GM19324 (cell line): ENCODE data around the gene ZNF773.
"Not testable (repeated sequence)": the region's sequence is repeated elsewhere in the genome, so short reads cannot be mapped to it uniquely, and the experiment has no call there.

Experiments
- ATAC-seq: cut with Tn5 transposase; IDR thresholded peaks from one replicate; pipeline ENCODE4 v1.9.1; 2021; ENCODE audit warnings: mild to moderate bottlenecking, moderate library complexity; ENCODE audit not compliant: unreplicated experiment, low FRiP score

Gene ZNF773

DNA sequence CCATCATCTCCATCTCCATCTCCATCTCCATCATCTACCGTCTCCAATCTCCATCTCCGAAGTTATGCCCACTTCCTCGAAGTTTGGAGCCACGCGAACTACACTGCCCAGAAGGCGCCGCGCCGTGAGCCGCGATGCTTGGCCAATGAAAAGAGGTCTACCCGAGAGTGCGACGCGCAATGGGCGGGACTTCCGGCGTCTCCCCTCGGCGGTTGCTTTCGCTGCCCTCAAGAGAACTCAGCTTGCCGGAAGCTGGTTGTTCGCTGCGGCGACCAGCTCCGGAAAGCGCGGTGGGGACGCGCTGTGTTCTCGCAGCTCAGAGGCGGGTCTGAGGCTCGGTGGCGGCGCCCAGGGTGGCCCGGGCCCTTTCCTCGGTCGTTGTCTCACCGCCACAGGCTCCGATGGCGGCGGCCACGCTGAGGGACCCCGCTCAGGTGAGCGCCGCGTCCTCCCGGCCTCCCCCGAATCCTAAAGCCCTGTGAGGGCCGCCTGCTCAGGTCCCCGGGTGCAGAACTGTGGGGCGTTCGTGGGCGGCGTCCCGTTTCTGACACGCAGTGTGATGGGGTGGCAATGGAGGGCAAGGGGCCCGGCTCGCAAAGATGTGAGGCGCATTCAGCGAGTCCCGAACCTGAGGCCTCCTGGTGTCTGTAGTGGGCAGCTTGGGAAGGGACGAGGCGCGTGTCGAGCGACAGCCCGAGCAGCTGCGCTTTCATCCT is at the start of gene ZNF773:
TSS of gene ZNF773 (plus strand) at position 259 of the 716 bp plus-strand sequence. CDS start at position 402, 143 bp downstream.
- peak; percentile 94 for ATAC-seq

DNA sequence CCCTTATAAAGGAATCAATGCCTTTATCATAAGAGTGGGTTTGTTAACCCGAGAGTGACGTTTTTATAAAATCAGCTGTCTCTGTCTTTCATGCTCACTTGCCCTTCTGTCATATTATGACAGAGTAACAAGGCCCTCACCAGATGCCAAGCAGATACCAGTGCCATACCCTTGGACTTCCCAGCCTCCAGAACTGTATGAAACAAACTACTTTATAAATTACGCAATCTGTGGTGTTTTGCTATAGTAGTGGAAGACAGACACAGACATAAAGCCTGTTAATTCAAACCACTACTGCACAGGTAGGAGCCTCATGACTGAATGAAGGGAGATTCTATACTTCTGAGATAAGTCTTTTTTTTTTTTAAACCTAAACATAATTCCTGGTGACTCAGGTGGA is 47.4 kb upstream of the ZNF773 start:
- ATAC-seq: no peak

GRCh38 chr19:57465680-57466381 is 33.9 kb upstream of the ZNF773 start:
- no peak for ATAC-seq

DNA sequence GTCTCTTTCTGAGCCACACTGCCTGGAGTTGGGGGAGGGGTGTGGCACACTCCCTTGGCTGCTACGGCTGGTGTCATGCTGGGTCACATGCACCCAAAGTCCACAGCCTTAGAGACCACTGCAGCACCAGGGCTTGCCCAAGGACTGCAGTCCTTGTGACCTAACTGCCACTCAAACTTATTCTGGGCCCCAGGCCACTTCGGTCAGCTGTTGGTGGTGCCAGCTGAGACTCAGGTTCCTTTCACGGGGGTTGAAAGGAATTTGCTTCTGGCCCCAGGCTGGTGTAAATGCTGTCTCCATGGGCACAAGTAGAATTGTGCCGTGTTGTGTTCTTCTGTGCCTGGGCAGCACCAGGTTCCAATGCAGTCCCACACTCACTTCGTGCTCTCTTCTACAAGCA is 33.2 kb upstream of the ZNF773 start:
- no peak for ATAC-seq

GRCh38 chr19:57473646-57474045 is 26.1 kb upstream of the ZNF773 start:
- ATAC-seq: no peak

DNA sequence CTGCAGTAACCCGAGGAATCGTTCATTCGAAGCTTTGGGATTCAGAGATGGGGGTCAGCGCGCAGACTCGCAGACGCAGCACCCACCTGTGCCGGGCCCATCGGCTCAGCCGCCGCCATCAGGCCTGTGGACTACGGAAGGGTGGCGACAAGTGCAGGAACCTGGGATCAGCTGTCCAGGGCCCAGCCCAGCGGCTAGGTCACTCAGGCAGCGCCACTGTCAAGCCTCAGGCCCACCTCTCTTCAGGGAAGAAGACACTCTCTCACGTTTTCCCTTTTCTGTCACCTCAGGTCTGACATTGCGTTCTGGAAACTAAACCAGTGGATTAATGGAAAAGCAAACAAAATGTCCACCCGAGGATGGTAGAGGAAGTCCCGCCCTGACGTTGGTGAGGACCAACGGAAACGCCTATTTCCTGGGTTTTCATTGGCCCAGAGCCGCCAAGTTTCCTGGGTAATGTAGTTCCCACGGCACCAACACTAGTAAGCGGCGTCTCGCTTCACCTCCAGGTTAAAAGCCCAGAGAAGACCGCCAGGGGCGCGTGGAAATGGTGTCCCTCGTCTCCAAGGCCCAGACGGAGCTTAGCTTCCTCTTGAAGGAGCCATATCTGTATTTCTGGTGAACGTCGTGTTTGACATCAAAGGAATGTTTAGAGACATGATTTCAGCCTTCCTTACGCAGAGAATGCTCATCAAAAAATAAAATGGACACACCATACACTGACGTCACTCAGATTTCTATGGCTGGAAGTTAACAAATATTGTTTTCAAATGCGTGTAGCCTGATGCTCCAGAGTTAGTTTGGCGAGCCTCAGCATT is 22.3 kb upstream of the ZNF773 start, which contains the start of gene ZNF772:
TSS of gene ZNF772 (minus strand) at position 376 of the 818 bp plus-strand sequence. CDS start at position 119, 257 bp downstream.
- ATAC-seq: peak; percentile 73

DNA sequence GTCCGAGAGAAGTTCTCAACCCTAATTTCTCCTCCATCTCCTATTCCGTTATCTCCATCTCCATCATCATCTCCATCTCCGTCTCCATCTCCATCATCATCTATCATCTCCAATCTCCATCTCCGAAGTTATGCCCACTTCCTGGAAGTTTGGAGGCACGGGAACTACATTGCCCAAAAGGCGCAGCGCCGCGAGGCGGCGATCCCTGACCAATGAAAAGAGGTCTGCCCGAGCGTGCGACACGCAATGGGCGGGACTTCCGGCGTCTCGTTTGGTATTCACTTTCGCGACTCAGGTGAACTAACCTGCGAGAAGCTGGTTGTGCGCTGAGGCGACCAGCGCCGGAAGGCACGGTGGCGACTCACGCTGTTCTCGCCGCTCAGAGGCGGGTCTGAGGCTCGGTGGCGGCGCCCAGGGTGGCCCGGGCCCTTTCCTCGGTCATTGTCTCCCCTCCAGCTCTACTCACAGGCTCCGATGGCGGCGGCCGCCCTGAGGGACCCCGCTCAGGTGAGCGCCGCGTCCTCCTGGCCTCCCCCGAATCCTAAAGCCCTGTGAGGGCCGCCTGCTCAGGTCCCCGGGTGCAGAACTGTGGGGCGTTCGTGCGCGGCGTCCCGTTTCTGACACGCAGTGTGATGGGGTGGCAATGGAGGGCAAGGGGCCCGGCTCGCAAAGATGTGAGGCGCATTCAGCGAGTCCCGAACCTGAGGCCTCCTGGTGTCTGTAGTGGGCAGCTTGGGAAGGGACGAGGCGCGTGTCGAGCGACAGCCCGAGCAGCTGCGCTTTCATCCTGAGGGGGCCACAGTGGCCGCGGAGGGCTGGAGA is 12.1 kb upstream of the ZNF773 start, which contains the start of gene ZNF419:
TSS of gene ZNF419 (plus strand) at position 274 of the 822 bp plus-strand sequence. CDS start at position 475, 201 bp downstream.
- ATAC-seq: peak; percentile 96

GRCh38 chr19:57488299-57488644 is 11.5 kb upstream of the ZNF773 start:
- ATAC-seq: not testable (repeated sequence)

- ATAC-seq: not testable (repeated sequence)
Observed at GRCh38 chr19:57499332-57499679, 432 bp upstream of the ZNF773 start.

- ATAC-seq: not testable (repeated sequence)
Observed at GRCh38 chr19:57500400-57500799, 662 bp downstream of the ZNF773 start.

GRCh38 chr19:57506163-57506562 is 6.4 kb downstream of the ZNF773 start:
- no peak for ATAC-seq

- no peak for ATAC-seq
Observed at GRCh38 chr19:57511484-57511883, 11.7 kb downstream of the ZNF773 start.

DNA sequence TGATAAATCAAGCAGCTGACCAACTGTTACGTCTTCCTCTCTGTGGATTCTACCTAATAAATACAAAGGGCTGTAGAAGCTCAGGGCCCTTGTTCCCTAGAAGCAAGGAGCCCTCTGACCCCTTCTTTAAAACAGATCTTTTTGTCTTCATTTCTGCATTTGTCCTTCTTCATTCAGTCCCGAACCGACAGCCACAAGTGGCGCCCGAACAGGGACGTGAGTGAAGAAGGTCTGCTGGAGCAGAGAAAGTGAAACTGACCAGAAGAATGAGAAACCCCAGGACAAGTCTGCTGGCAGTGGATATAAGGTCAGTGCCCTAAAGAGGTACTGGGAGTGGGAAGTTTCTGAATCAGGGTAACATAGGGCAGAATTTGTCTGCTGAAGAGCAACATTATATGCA is 13.1 kb downstream of the ZNF773 start:
- no peak for ATAC-seq

DNA sequence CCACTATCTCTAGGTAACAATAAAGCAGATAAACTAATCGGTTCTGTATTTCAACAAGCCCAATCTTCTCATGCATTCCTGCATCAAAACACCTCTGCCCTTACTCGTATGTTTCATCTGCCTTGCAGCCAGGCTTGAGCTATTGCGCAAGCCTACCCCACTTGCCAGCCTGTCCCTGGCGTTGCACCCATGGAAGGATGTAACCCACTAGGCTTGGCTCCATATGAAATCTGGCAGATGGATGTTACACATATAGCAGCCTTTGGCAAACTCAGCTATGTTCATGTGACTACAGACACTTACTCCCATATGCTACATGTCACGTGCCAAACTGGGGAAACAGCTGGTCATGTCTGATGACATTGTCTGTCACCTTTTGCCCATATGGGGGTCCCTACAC is 15.5 kb downstream of the ZNF773 start:
- no peak for ATAC-seq

- ATAC-seq: not testable (repeated sequence)
Observed at GRCh38 chr19:57518021-57518420, 18.3 kb downstream of the ZNF773 start.

- ATAC-seq: peak; percentile 99
Observed at GRCh38 chr19:57527136-57527881, 27.6 kb downstream of the ZNF773 start, which contains the start of gene ZNF549. TSS of gene ZNF549 (plus strand) at chr19:57527356. CDS start at chr19:57527574, 218 bp downstream.

DNA sequence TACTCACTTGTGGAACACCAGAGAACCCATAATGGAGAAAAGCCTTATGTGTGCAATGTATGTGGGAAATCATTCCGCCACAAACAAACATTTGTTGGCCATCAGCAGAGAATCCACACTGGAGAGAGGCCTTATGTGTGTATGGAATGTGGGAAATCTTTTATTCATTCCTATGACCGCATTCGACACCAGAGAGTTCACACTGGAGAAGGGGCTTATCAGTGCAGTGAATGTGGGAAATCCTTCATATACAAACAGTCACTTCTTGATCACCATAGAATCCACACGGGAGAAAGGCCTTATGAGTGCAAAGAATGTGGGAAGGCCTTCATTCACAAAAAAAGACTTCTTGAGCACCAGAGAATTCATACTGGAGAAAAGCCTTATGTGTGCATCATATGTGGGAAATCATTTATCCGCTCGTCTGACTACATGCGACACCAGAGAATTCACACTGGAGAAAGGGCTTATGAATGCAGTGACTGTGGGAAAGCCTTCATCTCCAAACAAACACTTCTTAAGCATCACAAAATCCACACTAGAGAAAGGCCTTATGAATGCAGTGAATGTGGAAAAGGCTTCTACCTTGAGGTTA is 38.3 kb downstream of the ZNF773 start:
- no peak for ATAC-seq

DNA sequence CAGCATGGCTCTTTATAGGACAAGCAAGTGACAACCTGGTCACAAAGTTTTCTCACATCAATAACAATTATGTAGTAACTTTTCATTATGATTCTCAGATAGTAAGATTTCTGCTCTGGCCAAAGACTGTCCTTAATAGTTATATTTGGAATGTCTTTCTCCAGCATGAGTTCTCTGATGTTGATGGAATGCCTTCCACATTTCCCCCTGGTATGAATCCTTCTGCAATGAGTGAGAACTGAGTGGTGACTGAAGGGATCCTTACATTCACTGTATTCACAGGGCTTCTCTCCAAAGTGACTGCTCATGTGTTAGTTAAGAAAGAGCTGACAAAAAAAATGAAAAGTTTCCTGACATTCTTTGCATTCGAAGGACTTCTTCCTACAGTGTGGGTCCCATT is 46.8 kb downstream of the ZNF773 start:
- ATAC-seq: no peak

- no peak for ATAC-seq
Observed at GRCh38 chr19:57552432-57552831, 52.7 kb downstream of the ZNF773 start.
